Measurements from ENCODE around the gene SMIM33. TPM values are rescaled to one million over a fixed set of nuclear protein-coding genes. Genes with fewer than 3 reads are reported as not detected.

SMIM33 gene
- total and polyA plus RNA-seq, 9 donors = 0.05 to 0.16 TPM; not detected in 7

Other genes starting within 250 kb of the SMIM33 start
- 255 TPM for gene MATR3, start 177.3 kb upstream of the SMIM33 start, total RNA-seq
- 100 to 1,000 TPM; 262 to 369 (median 307) TPM for gene MATR3, start 177.3 kb upstream of the SMIM33 start, polyA plus RNA-seq (ENCODE audit: insufficient read depth in 1 of 8, insufficient read length in 8 of 8, low replicate concordance in 1 of 8)
- gene PAIP2, start 129.2 kb upstream of the SMIM33 start, total RNA-seq = 54.0 TPM
- 100 to 1,000 TPM in 7 of 8 donors, 10 to 100 TPM in 1; 94.9 to 146 (median 123) TPM for gene PAIP2, start 129.2 kb upstream of the SMIM33 start, polyA plus RNA-seq (ENCODE audit: insufficient read depth in 1 of 8, insufficient read length in 8 of 8, low replicate concordance in 1 of 8)
- gene SLC23A1, start 87.7 kb upstream of the SMIM33 start, total RNA-seq = 0.04 TPM
- gene SLC23A1, start 87.7 kb upstream of the SMIM33 start, polyA plus RNA-seq (ENCODE audit: insufficient read depth in 1 of 8, insufficient read length in 8 of 8, low replicate concordance in 1 of 8) = 1 to 10 TPM in 2 of 8 donors, under 1 TPM in 6; 0.11 to 2.1 (median 0.34) TPM
- gene MZB1, start 81.1 kb upstream of the SMIM33 start, total RNA-seq = 0.62 TPM
- under 1 TPM; 0.22 to 0.95 (median 0.42) TPM for gene MZB1, start 81.1 kb upstream of the SMIM33 start, polyA plus RNA-seq (ENCODE audit: insufficient read depth in 1 of 8, insufficient read length in 8 of 8, low replicate concordance in 1 of 8)
- 18.8 TPM for gene PROB1, start 75.9 kb upstream of the SMIM33 start, total RNA-seq
- gene PROB1, start 75.9 kb upstream of the SMIM33 start, polyA plus RNA-seq (ENCODE audit: insufficient read depth in 1 of 8, insufficient read length in 8 of 8, low replicate concordance in 1 of 8) = 10 to 100 TPM; 27.8 to 54.2 (median 39.3) TPM
- gene SPATA24, start 66.9 kb upstream of the SMIM33 start, total RNA-seq = 12.5 TPM
- 10 to 100 TPM in 5 of 8 donors, 1 to 10 TPM in 3; 6.9 to 14.5 (median 10.1) TPM for gene SPATA24, start 66.9 kb upstream of the SMIM33 start, polyA plus RNA-seq (ENCODE audit: insufficient read depth in 1 of 8, insufficient read length in 8 of 8, low replicate concordance in 1 of 8)
- 15.3 TPM for gene DNAJC18, start 31.5 kb upstream of the SMIM33 start, total RNA-seq
- gene DNAJC18, start 31.5 kb upstream of the SMIM33 start, polyA plus RNA-seq (ENCODE audit: insufficient read depth in 1 of 8, insufficient read length in 8 of 8, low replicate concordance in 1 of 8) = 10 to 100 TPM; 15.9 to 29.9 (median 20.5) TPM
- 36.0 TPM for gene ECSCR, start 8.3 kb upstream of the SMIM33 start, total RNA-seq
- gene ECSCR, start 8.3 kb upstream of the SMIM33 start, polyA plus RNA-seq (ENCODE audit: insufficient read depth in 1 of 8, insufficient read length in 8 of 8, low replicate concordance in 1 of 8) = 10 to 100 TPM; 30.9 to 47.9 (median 35.7) TPM
- gene STING1, start 11.8 kb downstream of the SMIM33 start, total RNA-seq = 19.3 TPM
- 10 to 100 TPM; 32.8 to 43.6 (median 37.7) TPM for gene STING1, start 11.8 kb downstream of the SMIM33 start, polyA plus RNA-seq (ENCODE audit: insufficient read depth in 1 of 8, insufficient read length in 8 of 8, low replicate concordance in 1 of 8)
- 93.2 TPM for gene UBE2D2, start 90.3 kb downstream of the SMIM33 start, total RNA-seq
- 100 to 1,000 TPM; 102 to 127 (median 112) TPM for gene UBE2D2, start 90.3 kb downstream of the SMIM33 start, polyA plus RNA-seq (ENCODE audit: insufficient read depth in 1 of 8, insufficient read length in 8 of 8, low replicate concordance in 1 of 8)
- 63.3 TPM for gene CXXC5, start 177.3 kb downstream of the SMIM33 start, total RNA-seq
- 10 to 100 TPM; 75.8 to 93.0 (median 80.8) TPM for gene CXXC5, start 177.3 kb downstream of the SMIM33 start, polyA plus RNA-seq (ENCODE audit: insufficient read depth in 1 of 8, insufficient read length in 8 of 8, low replicate concordance in 1 of 8)